GM18519 (cell line): Measurements from ENCODE around the gene CFHR1.
"Not testable (repeated sequence)": the region's sequence is repeated elsewhere in the genome, so short reads cannot be mapped to it uniquely, and the experiment has no call there.

Experiments
- ATAC-seq: cut with Tn5 transposase; IDR thresholded peaks from one replicate; pipeline ENCODE4 v1.9.1; 2021; ENCODE audit warnings: mild to moderate bottlenecking, moderate library complexity; ENCODE audit not compliant: unreplicated experiment, low FRiP score

The CFHR1 gene

DNA sequence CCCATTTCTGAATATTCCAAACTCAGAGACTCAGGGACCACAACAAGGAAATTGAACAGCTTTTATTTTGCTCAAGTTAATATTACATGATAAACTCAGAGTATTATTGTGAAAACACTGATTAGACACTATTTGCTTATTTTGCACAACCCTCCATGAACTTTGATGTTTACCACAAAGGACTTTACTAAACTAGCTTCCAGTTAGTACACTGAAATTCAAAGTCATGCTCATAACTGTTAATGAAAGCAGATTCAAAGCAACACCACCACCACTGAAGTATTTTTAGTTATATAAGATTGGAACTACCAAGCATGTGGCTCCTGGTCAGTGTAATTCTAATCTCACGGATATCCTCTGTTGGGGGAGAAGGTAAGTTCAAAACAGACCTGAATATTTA, at the start of gene CFHR1:
CFHR1 (plus strand) TSS at position 201 of the 400 bp plus-strand sequence; CDS start at position 315, 114 bp downstream.
- ATAC-seq: not testable (repeated sequence)

DNA sequence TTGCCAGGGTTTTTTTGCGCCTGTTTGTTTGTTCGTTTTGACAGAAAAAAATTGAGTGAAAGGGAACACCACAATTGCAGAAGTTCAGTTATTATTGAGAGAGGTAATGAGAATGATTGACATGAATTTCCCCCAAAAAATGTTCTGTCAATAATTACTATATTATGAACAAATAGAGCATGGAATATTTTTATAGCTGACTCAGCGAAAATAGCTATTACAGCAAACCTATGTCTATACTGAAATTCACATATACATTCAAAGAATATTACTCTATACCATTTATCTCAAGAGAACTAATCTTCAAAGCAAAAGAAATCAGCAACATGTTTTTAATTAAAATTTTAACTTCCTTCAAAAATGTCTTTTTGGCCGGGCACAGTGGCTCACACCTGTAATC, 49.7 kb upstream of the CFHR1 start:
- ATAC-seq: not testable (repeated sequence)

DNA sequence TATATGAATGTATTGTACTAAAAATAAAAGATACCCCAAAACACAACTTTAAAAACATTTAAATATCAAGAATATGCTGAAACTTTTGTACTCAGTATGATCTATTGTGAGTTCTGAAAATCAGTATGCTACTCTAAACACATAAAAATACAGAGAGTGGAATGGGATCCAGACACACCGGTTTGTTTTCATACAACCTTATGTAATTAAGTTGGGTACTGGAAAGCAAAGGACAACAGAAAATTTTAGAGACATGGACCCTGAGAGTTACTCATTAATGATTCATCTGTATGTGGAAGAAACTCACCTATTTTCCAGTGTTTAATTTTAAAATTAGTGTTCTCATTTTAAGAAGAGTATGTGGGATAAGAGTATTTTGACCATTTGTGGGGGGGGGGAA, 45.8 kb upstream of the CFHR1 start:
- ATAC-seq: no peak

DNA sequence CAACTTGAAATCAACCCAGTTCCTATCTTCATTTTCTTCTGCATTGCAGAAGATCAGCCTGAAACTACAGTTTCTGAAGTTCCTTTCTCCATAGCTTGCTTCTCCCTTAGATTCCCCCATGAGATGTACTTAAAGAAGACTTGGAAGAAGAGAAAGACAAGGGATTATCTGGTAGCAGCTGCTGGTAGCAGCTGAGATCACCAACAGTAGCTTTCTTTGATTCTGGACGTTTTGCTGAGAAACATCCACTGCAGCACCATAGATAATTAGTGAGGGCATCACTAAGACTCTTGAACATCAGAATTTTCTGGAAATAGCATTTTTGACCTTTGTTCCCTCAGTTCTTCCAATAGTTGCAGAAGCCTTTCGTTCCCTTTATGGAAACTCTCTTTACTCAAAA, 45.4 kb upstream of the CFHR1 start:
- no peak for ATAC-seq

DNA sequence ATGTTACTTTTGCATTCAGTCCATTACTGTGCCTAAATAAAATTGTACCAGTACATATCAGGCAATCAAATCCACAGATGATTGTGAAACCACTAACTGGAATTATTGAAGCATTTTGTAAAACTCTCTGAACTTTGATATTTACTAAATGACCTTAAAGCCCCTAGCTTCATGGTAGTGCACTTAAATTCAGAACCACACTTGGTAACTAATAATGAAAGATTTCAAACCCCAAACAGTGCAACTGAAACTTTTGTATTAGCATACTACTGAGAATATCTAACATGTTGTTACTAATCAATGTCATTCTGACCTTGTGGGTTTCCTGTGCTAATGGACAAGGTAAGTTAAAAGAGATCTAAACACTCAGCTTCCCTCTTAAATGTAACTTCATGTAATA, 44.9 kb upstream of the CFHR1 start, which contains the start of gene CFHR3:
CFHR3 (plus strand) TSS at position 238 of the 400 bp plus-strand sequence; CDS start at position 285, 47 bp downstream.
- peak; percentile 96 for ATAC-seq

DNA sequence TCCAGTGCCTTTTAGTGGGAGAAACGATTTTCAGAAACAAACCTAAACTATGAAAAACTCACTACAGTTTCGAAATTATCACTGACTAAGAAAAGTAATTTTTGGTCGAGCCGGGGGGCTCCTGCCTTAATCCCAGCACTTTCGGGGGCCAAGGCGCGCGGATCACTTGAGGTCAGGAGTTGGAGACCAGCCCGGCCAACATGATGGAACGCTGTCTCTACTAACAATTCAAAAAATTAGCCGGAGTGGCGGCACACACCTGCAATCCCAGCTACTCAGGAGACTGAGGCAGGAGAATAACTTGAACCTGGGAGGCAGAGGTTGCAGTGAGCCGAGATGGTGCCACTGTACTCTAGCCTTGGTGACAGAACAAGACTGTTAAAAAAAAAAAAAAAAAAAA, 41.9 kb upstream of the CFHR1 start:
- ATAC-seq: no peak

DNA sequence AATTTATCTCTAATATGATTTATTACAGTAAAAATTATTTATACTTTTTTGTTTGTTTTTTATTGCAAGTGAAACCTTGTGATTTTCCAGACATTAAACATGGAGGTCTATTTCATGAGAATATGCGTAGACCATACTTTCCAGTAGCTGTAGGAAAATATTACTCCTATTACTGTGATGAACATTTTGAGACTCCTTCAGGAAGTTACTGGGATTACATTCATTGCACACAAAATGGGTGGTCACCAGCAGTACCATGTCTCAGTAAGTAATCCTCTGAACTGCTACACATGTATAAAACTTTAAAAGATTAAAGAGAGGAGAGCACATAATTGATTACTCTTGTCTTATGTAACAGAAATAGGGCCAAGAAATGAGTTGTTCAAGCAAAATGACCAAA, 40.4 kb upstream of the CFHR1 start:
- ATAC-seq: no peak

DNA sequence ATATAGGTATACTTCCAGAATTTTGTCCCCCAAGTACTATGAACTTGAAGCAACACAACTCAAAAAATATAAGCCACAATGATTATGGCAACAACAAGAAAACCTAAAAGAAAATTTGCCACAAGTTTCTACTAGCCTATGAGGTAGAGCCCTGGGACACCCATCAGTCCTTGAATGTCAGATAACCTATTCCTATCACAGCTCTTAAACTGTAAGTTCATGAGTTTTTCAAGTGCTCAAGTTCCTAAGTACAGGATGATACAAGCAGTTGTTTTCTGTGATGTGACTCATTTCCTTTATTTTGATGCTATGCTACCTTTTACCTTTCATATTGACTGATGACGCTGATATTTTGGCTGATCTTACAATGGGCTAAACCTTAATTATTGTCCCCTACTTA, 28.3 kb upstream of the CFHR1 start:
- ATAC-seq: not testable (repeated sequence)

DNA sequence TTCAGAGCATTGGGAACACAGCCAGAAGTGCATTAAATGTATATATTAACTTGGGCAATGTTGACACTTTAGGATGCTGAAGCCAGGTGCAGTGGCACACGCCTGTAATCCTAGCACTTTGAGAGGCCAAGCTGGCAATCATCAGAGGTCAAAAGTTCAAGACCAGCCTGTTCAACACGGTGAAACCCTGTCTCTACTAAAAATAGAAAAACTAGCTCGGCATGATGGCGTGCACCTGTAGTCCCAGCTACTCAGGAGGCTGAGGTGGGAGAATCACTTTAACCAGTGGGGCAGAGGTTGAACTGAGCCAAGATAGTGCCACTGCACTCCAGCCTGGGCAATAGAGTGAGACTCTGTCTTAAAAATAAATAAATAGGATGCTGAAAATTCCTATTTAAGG, 25.4 kb upstream of the CFHR1 start:
- not testable (repeated sequence) for ATAC-seq

DNA sequence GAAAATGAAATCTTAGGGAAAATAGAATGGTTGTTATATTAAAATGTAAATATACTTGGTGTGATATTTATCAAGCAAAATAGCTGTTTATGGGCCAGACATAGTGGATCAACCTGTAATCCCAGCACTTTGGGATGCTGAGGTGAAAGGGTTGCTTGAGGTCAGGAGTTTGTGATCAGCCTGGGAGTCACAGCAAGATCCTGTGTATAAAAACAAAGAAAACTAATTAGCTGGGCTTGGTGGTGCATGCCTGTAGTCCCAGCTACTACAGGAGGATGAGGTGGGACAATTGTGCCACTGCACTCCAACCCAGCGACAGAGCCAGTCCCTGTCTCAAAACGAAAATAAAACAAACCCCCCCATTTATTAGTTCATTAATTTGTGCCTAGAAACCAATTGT, 21.6 kb upstream of the CFHR1 start:
- no peak for ATAC-seq

DNA sequence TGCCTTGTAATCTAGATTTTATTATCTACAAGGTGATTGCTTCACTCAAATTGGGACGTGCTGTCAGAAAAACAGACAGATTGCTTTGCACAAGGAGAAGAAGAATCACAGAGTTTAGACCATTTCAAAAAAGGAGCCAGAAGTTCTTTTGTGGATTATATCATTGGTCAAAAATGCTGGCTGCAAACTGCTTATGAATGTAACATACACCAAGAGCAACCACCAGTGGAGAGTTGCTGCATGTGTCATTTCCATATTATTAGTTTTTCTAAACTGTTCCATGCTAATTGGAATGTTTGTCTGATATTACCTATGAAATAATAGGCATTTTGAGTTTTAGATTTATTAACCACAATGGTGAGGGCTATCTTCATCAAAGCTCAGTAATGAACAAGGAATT, 17.6 kb upstream of the CFHR1 start:
- not testable (repeated sequence) for ATAC-seq

DNA sequence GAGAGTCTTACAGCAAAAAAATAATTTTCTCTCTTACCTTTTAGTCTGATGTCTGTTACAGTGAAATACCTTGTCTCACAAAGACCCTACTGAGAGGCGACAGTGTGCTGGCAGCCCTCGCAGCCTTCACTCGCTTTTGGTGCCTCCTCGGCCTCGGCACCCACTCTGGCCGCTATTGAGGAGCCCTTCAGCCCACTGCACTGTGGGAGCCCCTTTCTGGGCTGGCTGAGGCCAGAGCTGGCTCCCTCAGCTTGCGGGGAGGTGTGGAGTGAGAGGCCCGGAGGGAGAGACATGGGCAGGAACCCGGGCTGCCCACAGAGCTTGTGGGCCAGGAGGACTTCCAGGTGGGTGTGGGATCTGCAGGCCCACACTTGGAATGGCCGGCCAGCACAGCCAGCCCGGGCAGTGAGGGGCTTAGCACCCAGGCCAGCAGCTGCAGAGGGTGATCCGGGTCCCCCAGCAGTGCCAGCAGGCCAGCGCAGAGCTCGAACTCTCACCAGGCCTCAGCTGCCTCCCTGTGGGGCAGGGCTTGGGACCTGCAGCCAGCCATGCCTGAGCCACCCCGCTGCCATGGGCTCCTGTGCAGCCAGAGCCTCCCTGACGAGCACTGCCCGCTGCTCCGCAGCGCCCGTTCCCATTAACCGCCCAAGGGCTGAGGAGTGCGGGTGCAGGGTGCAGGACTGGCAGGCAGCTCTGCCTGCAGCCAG, 10.8 kb upstream of the CFHR1 start:
- no peak for ATAC-seq

DNA sequence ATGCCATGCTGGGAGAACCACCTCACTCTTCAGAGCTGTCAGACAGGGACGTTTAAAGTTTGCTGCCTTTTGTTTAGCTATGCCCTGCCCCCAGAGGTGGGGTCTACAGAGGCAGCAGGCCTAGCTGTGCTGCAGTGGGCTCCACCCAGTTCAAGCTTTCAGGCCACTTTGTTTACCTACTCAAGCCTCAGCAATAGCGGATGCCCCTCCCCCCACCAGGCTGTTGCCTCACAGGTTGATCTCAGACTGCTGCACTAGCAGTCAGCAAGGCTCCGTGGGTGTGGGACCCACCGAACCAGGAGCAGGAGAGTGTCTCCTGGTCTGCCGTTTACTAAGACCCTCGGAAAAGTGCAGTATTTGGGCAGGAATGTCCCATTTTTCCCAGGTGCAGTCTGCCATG, 2.1 kb upstream of the CFHR1 start:
- not testable (repeated sequence) for ATAC-seq

DNA sequence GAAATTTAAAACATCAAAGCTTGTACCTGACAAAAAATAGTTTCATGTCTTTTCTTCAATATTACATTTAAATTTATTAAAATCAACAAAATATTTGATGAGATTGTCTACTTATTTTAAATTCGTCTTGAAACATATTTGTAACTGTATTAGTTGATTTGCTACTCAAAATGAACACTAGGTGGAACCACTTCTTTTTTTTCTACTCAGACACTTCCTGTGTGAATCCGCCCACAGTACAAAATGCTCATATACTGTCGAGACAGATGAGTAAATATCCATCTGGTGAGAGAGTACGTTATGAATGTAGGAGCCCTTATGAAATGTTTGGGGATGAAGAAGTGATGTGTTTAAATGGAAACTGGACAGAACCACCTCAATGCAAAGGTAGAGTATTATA, 8.3 kb downstream of the CFHR1 start:
- ATAC-seq: peak; percentile 99

DNA sequence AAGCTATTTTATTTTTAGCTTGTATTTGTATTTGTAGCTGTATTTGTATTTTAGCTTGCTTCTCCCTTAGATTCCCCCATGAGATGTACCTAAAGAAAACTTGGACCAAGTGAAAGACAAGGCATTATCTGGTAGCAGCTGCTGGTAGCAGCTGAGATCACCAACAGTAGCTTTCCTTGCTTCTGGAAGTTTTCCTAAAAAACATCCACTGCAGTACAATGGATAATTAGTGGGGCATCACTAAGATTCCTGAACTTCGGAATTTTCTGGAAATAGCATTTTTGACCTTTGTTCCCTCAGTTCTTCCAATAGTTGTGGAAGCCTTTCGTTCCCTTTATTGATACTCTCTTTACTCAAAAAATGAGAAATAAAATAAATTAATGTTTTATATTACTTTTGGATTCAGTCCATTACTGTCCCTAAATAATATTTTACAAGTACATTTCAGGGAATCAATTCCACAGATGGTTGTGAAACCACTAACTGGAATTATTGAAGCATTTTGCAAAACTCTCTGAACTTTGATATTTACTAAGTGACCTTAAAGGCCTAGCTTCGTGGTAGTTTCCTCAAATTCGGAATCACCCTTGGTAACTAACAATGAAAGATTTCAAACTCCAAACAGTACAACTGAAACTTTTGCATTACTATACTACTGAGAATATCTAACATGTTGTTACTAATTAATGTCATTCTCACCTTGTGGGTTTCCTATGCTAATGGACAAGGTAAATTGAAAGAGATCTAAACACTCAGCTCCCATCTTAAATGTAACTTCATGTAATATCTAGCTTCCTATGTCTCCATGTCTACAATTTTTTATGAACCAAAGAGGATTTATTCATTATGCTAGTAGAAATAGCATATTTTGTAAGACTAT, 30.3 kb downstream of the CFHR1 start:
- ATAC-seq: not testable (repeated sequence)

DNA sequence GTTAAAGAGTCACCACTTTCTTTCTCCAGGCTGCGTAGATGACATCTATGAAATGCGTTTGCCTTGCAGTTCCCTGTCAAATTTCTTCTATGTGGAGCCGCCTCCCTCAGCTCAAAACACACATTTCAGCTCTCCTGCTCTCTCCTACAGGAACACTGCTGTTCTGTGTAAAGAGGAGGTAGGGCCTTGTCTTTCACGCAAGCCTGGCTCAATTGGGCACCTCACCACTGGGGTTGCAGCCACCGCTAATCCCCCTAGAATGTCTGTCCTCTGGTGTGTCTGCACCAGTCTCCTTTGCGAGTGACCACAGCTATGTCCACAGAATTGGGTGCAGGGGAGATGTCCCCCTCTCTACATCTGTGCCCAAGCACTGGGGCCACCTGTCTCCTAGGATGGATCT, 36.5 kb downstream of the CFHR1 start:
- ATAC-seq: no peak

DNA sequence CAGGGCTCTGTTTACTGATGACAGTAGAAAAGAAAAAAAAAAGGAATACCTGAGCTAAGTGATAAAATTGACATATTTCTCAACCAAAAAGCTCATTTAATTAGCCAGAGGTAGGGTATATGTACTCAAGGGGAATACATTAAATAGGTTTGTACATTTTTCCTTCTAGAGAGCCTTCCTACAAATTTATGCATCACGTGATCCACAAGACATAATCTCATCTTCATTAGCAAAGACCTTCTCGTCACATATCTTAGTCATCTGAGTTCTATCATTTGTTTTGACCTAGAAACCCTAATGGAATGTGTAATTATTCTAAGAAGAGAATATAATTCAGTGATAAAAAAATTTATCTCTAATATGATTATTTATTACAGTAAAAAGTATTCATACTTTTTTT, 37.7 kb downstream of the CFHR1 start:
- ATAC-seq: no peak

DNA sequence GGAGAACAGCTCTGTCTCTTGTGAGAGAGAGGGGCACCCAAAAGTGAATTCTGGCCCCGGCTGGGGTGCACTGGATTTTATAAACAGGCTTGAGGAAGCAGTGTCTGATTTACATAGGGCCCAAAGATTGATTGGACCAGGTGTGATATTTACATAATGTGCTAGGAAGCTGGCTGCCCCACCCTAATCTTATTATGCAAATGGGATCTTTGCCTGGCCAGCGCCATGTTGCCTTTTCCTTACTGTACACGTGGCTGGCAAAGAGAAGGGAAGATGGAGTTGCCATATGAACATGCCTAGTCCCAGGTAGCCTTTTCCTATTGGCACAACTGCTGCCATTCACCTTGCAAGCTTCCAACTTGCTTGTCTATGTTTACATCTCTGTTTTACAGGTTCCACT, 39.3 kb downstream of the CFHR1 start:
- ATAC-seq: no peak

DNA sequence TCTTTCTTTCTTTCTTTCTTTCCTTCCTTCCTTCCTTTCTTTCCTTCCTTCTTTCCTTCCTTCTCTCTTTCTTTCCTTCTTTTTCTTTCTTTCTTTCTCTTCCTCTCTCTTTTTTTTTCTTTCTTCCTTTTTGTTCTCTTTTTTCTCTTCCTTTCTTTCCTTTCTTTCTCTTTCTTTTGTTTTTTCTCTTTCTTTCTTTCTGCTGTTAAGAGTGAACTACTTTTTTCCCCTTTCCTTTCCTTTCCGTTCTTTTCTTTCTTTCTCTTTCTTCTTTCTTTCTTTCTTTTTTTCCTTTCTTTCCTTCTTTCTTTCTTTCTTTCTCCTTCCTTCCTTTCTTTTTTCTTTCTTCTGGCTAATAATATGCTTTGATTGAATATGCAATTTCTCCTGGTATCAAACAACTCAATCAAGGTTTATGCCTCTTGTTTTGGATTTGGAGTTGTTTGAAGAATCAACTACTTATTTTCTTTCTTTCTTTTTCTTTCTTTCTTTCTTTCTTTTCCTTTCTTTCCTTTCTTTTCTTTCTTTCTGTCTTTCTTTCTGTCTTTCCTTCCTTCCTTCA, 40.9 kb downstream of the CFHR1 start:
- ATAC-seq: no peak

DNA sequence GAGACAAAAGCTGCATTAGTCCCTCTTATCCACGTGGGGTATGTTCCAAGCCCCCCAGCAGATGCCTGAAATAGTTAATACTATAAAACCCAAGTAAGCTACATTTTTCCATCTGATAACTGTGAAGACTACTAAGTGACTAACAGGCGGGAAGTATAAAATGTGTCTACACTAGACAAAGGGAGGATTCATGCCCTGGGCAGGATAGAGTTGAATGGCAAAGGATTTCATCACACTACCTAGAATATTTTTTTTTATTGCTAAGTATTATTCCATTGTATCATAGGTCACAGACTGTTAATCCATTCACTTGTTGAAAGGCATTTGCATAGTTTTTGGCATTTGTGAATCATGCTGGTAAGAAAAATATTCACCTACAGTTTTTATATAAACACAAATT, 41.9 kb downstream of the CFHR1 start:
- no peak for ATAC-seq

DNA sequence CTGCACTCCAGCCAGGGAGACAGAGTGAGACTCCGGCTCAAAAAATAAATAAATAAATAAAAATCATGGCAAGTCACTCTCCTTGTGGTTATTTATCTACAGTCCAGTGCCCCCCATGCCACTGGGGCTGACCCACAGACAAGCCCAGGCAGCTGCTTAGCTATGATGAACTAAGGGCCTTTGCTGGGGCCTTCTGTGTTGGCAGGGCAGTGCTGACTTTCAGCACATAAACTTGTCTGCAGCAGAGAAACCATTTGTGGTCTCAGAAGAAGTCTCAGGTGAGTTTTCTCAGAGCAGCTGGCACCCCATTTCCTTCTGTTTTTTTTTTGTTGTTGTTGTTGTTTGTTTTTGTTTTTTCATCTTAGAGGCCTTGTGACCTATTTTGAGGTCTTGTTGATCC, 47.4 kb downstream of the CFHR1 start:
- no peak for ATAC-seq
